ENCODE results near the gene CDK5RAP2.
"Not testable (repeated sequence)": the region's sequence is repeated elsewhere in the genome, so short reads cannot be mapped to it uniquely, and the experiment has no call there.

CDK5RAP2 gene

DNA sequence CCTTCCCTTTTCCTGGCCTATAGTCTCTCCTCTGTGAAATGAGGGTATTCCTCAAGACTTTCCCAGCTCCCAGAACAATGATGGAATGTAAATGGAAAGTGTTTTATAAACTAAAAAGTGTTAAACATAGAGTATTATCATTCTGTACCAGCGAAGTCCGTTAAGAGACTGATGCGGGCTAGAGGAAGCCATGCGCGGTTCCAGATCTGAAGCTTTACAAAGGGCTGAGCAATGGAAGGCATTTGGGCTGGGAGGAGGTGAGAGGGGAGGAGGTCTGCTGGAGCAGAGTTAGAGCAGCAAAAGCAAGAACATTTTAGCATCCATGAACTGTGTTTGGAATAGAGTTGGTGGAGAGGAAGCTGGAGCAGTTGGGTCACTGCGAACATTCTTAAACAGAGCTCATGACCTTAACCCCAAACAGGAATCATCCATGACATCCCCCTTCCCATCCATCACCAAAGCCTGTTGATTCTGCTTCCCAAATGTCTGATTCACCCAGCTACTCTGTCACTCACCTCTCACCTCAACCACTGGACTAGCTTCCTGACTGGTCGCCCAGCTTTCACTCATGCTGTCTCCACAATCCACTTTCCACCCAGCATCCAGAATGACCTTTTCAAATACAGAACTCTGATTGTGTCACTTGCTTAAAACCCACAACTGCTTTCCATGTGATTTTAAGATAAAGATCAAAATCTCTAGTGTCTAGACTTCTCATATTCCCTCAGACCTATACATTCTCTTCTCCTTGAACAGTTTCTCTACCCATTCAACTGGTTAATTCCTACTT, 37.1 kb downstream of the CDK5RAP2 start:
- no peak for DNase-seq

DNA sequence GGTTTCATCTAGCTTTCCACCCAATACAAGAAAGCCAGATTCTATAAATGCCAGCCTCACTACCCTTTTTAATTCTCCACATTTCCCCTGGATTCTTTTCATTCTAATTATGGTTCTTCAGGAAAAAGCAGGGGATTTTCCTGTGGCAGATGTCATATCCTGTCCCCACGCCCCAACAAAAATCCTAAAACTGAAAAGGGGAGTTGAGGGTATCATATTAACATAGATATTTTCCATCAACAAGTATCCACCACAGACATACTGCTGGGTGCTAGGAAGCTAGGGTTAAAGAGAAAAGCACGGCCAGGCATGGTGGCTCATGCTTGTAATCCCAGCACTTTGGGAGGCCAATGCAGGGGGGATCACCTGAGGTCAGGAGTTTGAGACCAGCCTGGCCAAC, 38.0 kb downstream of the CDK5RAP2 start:
- no peak for DNase-seq

DNA sequence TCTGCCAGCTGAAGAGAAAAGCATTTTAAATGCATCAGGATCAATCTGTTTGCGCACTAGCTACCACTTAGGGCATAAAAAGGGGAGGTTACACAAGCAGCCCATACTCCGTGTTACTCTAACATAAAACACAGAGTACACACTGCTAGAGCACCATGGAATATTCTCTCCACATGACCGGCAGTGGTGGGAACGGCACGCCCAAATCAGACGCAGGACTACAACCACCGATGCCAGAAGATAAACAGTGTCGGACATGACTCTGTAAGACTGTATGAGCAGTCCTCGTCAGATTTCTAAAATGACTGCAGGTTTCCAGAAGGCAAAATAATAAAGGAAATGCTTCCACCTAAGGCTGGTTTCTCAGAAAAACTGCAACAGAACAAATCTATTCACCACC, 40.0 kb downstream of the CDK5RAP2 start:
- no peak for DNase-seq

DNA sequence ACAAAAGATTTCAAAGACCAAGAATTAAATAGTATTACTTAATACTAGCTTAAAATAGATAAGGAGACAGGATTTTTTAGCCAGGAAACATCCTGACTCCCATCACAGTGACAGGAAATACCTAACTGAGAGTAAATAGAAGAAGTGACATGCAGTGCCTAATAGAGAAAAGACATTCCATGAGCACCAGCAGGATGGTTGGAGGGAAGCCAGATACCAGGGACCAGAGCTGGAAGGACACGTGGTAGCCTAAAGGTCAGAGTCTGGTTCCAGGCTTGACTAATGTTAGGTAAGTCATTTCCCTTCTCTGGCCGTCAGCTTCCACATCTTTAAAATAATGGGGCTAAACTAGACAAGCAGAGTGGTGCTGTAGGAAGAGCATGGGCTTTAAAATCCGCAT, 41.6 kb downstream of the CDK5RAP2 start:
- DNase-seq: no peak

DNA sequence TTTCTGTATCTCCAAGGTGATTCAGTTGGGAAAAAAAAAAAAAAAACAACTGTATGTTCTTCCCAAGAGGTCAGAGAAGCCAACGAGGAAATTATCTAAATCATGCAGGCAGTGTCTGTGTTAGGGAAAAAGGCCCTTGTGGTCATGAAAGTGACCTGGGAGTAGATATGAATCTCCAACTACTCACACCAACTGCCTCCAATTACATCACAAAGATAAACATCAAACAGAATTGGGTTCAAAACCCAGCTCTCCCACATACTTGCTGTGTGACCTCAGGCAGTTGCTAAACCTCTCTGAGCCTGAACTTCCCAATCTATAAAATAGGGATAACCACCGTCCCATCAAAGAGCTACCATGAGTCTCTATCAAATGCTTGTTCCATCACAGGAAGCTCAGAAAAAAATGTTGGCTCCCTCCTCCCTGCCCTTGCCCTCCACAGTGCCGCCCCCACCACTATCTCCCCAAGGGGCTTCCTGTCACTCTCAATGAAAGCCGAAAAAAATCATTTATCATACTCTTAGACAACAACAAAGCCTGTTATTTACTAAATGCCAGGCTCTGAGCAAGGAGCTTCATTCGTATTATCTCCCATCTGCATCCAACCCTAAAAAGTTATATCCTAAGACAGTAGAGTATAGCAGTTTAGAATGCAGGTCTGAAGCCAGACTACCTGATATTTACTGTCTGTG, 42.9 kb downstream of the CDK5RAP2 start:
- no peak for DNase-seq

DNA sequence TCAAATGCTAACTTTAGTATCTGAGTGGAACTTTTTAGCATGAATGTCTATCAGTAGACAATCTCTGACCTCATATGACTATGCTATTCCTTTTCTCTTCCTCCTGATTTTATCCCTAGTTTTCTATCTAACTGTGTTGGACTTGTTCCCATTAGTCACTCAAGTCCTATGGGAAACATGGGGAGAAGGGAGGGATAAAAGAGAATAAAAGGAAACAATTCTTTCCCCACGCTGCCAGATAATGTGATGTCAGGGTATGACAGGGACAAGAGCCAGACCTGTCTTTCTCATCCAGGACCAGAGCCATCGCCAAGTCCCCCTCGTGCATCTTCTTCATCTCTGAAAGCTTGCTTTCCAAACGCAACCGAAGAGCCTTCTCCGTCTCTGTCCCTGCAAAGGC, 43.9 kb downstream of the CDK5RAP2 start:
- DNase-seq: no peak

DNA sequence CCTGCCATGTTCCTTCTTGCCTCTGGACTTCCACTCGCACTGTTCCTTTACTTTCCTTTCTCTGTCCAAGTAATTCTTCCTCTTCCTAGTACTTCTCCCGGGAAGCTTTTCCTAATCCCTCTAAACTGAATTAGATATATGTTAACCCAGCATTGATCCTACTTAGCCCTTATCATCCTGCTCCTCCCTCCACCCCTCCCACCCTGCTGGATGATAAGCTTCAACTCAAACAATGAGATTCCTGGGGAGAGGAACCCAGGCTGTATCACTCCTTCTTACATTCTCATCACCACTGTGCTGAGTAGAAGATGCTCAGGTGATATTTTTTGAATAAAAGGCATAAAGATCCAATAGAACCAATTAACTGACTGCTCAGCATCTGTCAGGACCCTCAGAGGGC, 45.7 kb downstream of the CDK5RAP2 start:
- no peak for DNase-seq

DNA sequence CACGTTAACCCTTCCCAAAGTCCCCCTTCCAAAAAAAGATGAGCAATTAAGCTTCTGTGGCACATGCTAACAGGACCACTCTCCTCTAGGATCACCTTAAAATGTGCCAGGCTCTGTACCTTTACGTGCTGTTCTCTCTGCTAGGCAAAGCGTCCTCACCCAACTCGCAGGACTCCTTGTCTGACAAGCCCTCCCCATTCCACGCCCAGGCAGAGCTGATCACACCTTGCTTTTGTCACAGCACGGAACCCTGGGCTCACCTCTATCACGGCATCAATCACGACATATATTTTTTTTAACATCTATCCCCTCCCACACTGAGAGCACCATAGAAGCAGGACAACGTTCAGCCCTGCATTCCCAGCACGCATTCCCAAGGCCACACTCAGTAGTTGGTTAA, 47.1 kb downstream of the CDK5RAP2 start:
- no peak for DNase-seq

DNA sequence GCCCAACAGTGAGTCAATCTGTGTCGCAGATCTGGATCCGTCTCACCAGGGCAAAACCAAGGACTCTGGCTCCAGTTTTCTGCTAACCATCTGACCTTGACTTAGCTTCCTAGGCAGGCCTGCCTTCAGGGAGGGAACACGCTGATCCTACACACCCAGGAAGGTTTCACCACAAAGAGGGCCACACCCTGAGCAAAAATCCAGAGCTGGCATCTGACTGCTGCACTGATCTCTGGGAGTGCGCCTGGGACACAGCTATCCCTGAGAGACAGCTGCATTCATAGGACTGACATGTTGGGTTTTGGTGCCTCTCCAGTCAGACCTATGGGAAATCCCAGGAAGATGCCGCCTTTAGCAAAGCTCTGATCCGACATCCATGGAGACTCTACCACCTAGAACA, 47.5 kb downstream of the CDK5RAP2 start:
- no peak for DNase-seq

DNA sequence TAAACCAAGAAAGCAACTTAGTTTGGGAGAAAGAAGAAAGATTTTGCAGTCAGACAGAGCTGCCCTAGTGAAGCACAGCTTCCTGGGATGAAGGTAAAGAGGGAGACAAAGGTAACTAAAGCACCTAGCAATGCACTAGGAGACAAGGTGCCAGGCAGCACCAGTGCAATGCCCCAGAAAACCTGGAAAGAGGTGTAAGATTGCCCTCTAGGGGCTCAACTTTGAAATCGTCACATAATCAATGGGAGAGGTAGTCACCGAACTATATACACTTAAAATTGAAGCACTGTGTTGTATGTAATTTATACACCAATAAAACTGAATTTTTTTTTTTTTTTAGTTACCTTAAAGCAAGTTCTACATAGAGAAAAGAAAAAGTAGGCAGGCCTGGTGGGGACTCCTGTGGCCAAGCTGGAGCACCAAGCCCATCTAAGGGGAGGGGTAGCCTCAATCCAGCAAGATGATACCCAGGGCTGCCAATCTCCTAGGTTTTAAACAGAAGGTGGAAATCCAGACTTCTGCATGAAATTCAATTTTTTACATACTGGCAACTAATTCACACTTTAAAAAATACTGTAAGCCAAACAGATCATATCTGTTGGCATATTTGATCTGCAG, 48.2 kb downstream of the CDK5RAP2 start:
- DNase-seq: no peak

DNA sequence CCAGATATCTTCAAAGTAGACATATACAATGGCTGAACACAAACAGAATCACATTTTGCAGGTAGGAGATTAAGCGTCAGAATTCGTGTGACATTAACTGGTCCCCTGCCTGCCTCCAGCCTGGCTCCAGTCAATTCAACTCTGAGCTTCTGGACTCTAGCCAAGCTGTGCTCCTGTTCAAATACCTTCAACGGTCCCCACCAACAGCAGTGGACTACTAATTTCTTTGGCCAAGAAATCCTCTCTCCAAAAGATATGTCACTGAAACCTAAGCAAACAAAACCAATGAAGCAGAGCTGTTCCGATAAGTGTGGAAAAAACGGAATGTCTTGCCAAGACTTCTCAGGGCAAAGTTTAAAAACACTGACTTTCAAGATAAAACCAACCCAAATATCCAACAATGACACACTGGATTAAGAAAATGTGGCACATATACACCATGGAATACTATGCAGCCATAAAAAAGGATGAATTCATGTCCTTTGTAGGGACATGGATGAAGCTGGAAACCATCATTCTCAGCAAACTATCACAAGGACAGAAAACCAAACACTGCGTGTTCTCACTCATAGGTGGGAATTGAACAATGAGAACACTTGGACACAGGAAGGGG, 49.6 kb downstream of the CDK5RAP2 start:
- not testable (repeated sequence) for DNase-seq

DNA sequence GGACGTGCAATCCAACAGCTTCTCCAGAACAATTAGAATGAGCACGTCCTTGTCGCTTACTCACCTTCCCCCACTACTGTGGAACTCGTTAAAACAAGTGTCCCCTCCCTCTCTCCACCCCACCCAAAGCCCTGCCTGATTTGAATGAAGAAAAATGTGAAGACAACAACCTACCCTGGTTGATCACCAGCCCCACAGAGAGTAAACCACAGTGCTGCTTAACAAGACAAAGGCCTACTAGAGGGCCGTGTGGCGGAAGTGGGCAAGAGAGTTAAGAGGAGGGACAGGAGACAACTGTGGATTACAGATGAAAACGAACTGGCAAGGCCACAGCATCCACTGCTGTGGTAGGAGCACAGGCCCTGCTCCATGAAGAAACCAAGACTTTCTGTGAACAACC, 51.1 kb downstream of the CDK5RAP2 start:
- DNase-seq: no peak

DNA sequence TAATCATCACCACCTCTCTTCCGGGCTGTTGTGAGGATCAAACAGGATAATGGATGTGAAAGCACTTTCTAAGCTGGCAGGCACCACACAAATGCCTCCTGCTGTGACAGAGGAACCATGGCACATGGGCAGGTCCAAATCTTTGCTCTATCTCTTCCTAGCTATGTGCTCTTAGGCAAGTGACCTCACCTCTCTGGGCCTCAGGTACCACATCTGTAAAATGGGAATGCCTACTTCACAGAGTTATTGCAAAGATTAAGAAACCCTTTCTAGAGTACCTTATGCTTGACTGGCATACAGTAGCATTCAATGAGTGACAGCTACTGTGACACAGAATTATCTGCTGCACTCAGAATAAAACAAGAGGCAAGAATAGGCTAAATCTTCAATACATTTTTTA, 51.6 kb downstream of the CDK5RAP2 start:
- no peak for DNase-seq

DNA sequence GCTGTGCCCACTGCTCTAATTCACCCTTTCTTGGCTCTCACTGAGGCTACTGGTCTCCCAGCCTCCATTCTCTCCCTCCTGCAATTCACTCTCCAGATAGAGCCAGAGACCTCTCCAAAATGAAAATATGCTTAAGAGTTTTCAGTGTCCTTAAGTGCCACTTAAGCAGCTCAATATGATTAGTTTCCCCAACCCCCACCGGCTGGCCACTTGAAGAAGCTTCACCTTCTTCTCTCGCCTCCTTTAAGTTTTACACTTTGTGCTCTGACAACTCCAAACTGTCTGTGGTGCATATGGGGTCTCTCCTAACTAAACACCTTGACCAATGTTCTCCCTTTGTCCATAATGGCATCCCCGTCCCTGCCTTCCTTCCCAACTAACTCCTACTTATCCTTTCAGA, 53.4 kb downstream of the CDK5RAP2 start:
- DNase-seq: no peak

DNA sequence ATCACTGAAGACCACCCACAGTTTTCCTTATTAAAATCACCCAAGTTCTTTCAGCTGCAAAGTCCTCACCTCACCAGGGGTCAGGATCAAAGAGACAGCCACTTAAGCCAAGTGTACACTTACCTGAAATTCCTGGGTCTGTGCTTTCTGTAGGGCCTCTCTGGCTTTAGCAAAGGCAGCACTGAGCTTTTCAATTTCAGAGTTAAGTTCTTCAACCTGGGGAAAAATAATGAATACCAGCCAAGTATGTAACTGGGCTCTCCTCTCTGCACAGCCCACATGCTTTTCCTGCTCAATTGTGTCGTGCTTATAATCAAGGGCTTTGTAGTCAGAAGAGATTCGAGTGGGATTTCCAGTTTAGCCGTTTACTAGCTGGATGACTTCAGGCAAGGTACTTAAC, 55.1 kb downstream of the CDK5RAP2 start:
- DNase-seq: no peak

DNA sequence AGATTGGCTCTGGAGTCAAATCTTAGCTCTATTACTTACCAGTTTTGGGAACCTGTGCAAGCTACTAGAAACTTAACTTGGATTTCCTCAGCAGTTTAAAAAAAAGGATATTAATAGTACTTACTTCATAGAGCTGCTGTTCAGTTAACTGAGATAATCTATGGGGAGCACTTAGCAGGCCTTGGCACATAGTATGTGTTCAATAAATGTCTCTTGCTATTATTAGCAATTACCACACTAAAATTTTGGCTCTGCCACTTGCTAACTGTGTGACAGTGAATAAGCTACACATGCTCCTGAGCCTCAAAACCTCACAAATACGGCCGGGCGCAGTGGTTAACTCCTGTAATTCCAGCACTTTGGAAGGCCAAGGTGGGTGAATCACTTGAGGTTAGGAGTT, 55.9 kb downstream of the CDK5RAP2 start:
- DNase-seq: no peak

DNA sequence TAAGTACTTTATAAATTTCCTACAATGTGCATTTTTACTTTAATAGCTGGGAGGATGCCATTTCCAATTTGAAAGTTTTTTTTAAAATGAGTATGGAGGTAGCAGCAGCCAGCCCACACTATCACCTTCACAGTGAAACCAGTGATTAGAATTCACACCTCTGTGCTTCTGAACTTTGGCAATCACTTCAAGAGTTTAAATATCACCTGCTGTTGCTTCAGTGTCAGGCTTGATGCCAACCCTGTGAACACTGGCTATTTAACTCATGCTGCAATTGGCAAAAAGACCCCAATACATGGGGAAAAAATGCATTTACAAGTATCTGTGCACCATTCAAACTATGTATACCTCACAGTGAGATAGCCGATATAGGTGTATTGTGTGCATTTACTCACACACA, 57.4 kb downstream of the CDK5RAP2 start:
- no peak for DNase-seq

DNA sequence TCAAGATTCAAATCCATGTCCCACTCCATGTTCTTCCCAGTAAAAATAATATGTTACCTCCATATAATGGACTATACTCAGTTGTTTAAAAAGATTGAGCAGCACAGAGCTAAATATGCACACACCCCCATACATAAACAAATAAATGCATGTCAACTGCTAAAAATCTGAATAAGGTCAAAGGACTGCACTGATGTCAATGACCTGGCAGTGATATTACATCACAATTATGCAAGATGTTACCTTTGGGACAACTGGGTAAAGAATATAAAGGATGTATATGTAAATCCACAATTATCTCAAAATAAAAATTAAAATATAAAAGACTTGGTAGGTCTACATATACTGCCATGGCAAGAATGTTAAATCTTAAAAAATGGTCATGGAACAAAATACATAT, 57.9 kb downstream of the CDK5RAP2 start:
- no peak for DNase-seq

DNA sequence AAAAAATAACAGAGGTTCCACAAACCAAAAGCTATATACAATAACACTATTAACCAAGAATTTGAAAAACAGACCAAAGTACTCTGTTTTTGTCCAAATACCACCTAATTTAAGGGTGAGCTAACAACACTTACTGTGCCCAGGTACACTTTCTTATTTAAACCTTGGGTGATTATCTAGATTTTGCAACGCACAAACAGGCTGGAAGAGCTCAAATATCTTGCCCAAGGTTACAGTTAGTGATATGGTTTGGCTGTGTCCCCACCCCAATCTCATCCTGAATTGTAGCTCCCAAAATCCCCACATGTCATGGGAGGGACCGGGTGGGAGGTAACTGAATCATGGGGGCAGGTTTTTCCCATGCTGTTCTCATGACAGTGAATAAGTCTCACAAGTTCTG, 58.9 kb downstream of the CDK5RAP2 start:
- DNase-seq: no peak

DNA sequence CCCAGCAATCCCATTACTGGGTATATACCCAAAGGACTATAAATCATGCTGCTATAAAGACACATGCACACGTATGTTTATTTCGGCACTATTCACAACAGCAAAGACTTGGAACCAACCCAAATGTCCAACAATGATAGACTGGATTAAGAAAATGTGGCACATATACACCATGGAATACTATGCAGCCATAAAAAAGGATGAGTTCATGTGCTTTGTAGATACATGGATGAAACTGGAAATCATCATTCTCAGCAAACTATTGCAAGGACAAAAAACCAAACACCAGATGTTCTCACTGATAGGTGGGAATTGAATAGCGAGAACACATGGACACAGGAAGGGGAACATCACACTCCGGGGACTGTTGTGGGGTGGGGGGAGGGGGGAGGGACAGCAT, 64.0 kb downstream of the CDK5RAP2 start:
- not testable (repeated sequence) for DNase-seq

DNA sequence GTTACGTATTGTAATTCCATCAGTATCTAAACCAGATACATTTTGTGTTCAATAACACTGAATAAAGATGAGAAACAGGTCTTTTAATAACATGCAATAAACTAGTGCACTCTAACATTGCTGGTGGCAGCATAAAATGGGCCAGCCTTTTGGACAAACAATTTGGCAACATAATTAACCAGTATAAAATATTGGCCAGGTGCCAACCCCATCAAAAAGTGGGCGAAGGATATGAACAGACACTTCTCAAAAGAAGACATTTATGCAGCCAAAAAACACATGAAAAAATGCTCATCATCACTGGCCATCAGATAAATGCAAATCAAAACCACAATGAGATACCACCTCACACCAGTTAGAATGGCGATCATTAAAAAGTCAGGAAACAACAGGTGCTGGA, 64.5 kb downstream of the CDK5RAP2 start:
- DNase-seq: not testable (repeated sequence)

DNA sequence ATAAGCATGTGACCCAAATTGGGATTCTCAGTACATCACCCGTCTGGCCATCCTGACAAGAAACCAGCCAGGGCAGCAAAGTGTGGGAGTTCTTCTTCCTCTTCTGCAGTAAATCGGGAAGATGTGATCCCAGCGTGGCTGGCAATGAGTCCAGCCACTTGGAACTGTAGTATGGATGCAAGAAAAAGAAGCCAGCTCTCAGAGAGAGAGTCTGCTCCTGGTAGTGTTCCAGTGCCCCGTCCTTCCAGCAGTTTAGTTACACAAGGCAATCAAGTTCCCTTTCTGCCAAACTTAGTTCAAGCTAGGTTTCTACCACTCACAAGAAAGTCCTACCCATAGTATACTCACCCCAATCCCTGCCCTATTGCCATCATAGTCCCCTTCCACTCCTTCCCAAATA, 65.6 kb downstream of the CDK5RAP2 start:
- no peak for DNase-seq

DNA sequence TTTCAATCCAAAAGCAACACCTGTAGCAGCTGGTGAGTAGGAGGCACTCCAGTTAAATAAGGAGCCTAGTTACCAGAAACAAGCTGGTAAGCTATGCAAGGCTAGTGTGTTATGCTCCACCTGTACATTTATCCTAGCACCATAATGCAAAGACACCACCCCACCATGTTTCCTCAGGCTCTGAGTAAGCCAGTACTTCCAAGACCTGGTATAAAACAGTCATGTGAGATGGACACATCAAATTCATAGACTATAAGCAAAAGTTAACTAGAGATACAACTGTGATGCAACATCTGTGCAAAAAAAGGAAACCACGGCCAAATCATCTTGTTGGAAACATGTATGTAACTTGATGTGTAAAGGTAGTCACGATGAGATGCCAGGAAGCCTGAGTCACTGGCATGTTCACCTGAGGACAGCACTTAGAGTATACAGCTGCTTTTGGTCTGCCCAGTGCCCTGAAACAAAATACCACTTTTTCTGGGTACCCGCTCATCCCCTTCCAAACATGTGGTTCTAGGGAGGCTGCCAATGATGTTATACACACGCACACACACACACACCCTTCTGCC, 66.1 kb downstream of the CDK5RAP2 start:
- DNase-seq: no peak

DNA sequence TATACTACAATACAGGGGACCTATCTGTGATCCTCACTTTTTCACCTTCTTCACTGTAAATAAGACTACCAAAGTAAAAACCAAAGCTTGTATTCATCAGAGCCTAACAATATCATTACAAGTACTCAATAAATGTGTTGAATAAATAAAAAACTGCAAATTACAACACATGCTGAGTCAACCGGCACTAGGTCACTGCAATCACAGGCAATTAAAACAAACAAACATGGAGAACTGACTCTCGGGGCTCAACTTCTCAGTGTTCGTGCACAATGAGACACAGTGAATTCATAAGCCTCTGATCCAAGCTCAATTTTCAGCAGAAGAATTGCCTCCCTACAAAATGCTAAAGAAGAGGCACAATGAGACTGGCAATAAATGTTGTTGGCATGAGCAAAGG, 69.2 kb downstream of the CDK5RAP2 start:
- DNase-seq: no peak
